Jurkat, Clone E6-1 (cell line): ENCODE results near the gene BACH2.
A peak's percentile ranks its signal among the peaks of the same experiment; 100 is the strongest.

ENCODE experiments used
- DNase-seq: peaks from one replicate; pipeline ENCODE4 v3.0.0-alpha.2; 2011; ENCODE audit warnings: low read depth, low spot score
- H3K4me3 ChIP-seq: 2 replicates; pipeline ENCODE4 v1.5.1; 2011; ENCODE audit warnings: mild to moderate bottlenecking, low read length, control low read depth, moderate library complexity

BACH2 gene

DNA sequence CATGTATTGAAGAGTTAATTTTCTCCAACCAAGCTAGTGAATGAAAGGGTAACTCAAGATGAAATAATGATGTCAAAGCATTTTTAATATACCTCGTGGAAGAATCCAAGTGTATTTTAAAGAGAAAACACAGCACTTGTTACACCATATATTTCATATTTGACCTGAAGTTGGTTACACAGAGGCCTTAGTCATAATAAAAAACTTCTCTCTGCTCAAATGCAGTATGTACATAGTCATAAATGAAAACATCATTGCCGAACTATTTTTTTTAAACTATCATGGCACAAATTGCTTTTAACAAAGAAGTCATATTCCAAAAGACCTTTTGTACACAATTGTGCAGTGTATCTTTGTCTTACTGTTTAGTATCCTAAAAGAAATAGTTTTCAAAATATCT lies 43.0 kb downstream of the BACH2 start:
- DNase-seq: no peak
- no peak overlapping the region for H3K4me3 ChIP-seq

- H3K4me3 ChIP-seq: no peak overlapping the region
- DNase-seq: no peak
These were observed 45.2 kb downstream of the BACH2 start for GRCh38 chr6:90251295-90251992.

- no peak for DNase-seq
- no peak overlapping the region for H3K4me3 ChIP-seq
These were observed 46.2 kb downstream of the BACH2 start for GRCh38 chr6:90250405-90250804.

- no peak for DNase-seq
- H3K4me3 ChIP-seq: no peak overlapping the region
These were observed 47.2 kb downstream of the BACH2 start for GRCh38 chr6:90249458-90249857.

DNA sequence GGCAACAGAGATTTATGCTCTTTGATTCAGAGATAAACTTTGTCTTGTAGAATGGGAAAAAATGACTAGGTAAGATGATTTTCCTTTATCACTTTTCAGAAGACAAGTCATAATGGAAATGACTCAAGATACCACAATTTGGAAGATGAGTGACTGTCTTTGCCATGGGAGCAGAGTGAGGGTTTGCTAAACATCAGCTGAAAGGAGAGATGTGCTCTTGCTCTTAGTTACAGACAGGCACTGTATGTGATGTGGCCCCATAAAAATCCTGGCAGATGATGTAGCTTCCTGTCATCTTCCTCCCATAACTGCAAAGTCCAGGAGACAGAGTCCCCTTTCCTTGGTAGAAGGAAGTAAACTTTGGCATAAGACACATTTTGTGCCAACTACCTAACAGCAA lies 47.6 kb downstream of the BACH2 start:
- no peak overlapping the region for H3K4me3 ChIP-seq
- no peak for DNase-seq

DNA sequence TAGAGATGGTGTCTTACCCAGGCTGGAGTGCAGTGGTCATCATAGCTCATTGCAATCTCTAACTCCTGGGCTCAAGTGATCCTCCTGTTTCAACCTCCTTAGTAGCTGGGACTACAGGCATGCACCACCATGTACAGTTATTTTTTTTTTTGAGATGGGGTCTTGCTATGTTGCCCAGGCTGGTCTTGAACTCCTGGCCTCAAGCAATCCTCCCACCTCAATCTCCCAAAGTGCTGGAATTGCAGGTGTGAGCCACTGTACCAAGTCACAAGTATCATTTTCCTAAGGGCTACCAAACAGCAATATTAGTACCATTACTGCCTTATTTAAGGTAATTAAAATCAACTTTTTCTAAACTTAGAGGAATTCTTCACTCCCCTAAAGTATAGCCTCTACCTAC lies 49.4 kb downstream of the BACH2 start:
- DNase-seq: no peak
- no peak overlapping the region for H3K4me3 ChIP-seq

DNA sequence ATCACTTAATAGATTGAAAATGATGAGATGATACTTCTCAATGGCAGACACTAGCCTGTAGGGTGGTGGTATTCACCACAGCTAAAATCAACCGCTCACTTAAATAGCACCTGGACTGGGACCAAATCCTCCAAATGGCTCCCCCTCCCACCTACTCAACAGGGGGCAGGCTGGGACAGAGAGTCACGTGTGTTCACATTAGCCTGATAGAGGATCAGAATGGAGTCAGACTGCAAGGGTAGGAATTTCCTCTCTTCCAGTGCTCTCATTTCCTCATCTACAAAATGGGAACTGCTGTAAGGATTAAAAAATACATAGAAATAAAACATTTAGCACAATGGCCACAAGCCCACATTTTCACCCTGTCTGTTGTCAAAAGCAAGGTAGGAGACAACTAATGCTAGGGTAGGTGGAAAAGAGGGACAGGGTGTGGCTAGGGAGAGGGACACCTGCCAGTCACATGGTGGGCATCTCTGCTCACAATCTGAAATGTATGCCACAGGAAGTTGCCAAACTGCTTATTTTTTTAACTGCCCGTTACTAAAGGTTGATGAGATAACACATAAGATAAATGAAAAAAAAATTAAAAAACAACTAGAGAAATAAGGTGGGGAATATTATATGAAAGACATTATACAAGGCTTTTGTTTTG lies 55.3 kb downstream of the BACH2 start:
- no peak overlapping the region for H3K4me3 ChIP-seq
- DNase-seq: no peak

DNA sequence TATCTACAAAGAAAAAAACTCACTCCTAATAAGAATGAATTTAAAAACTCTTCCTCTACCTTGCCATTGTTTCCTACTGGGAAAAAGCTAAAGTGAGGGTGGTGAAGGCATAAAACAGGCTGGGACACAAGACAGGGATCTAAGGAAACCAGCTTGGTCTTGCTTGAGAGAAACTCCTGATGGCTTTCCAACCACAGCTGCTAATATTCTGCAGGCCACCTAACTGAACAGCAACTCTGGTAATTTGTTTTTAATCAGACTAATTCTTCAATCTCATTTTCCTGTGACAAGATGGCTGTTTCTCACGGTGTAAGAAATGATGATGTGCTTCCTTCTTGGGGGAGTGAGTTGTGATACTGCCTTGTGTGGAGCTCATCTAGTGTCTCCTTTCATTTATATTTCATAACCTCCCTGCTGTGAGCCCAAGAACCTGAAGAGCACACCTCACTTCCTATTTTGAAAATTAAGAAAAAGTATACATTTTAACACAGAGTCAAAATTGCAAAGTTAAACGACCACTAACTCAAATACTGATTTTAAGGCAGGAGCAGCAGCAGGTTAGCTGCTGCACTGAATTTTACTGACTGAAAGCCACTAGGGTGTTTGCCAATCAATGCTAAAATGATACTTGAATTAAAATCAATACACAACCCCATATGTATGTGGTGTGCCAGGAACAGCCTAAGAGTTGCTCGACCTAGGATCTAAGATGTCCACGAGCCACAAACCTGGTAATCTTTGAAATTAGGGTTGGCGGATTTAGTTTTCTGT lies 58.0 kb downstream of the BACH2 start:
- DNase-seq: no peak
- H3K4me3 ChIP-seq: no peak overlapping the region

GRCh38 chr6:90237350-90237990 lies 59.2 kb downstream of the BACH2 start:
- no peak overlapping the region for H3K4me3 ChIP-seq

DNA sequence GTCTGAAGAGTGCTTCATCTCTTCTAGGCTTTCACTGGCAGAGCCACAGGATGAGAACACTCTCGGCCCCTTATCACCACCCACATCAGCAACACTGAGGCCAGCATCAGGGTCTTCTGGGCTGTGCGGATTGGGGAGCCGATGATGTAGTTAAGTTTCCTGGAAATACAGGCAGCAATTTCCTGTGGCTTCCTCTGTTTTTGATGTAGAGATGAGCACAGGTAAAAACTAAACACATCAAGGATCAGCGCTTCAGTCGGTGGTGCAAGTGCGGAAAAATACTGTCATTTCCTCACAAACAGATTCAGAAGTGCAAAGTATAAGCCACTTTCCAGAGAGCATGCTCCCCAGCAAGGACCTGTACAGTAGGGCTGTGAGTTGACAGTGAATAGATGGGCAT lies 62.6 kb downstream of the BACH2 start:
- DNase-seq: peak; percentile 93
- no peak overlapping the region for H3K4me3 ChIP-seq

More at GRCh38 chr6:90237350-90237990, 59.2 kb downstream of the BACH2 start:
- no peak for DNase-seq

DNA sequence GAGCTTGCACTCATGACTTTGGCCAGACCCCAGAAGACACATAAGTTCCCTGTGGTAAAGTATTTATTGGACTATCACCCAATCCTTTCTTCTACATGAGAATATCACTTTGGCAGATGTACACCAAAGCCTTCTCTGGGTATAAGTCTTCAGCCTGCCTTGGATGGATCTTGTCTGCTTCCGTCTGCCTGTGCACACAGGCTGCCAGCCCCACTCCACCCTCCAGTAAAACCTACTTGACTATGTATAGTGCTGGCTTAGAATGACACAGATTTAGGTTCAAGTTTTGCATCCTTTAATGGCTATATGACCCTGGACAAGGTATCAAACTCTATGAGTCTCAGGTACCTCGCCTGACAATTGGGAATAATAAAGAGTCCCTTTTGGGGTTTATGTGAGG lies 63.4 kb downstream of the BACH2 start:
- no peak overlapping the region for H3K4me3 ChIP-seq
- no peak for DNase-seq

DNA sequence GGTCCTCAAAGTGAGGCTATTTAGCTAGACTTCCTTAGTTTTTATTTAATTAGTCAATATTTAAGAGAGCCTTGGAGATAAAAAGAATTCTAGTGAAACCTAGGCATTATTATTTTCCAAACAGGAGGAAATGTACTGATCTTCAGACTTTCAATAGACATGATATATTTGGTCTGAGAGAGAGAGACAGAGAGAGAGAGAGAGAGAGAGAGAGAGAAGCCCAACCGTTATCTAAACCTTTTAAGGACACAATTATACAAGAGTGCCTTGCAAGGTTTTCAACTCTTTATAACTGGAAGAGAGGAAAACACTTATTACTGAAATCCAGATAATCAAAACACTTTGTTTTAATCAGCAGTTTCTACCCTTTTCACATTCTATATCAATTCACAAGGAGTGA lies 64.8 kb downstream of the BACH2 start:
- no peak for DNase-seq
- no peak overlapping the region for H3K4me3 ChIP-seq

DNA sequence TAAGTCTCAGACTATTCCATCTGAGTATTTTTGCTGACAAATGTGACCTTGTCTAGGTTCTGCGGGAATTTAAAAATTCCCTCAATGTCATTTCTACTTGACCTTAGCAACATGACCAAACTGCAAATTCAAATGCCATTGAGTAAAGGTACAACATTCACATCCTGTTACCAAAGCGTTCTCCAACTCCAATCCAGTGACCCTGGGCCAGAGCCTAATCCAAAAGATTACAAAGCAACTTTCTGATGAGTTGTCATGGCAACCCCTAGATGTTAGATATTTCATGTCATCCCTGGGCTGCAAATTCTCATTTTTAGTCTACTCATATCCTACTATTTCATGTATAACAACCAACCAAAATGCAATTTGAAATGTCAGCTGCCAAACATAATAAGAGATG lies 65.3 kb downstream of the BACH2 start:
- H3K4me3 ChIP-seq: no peak overlapping the region

DNA sequence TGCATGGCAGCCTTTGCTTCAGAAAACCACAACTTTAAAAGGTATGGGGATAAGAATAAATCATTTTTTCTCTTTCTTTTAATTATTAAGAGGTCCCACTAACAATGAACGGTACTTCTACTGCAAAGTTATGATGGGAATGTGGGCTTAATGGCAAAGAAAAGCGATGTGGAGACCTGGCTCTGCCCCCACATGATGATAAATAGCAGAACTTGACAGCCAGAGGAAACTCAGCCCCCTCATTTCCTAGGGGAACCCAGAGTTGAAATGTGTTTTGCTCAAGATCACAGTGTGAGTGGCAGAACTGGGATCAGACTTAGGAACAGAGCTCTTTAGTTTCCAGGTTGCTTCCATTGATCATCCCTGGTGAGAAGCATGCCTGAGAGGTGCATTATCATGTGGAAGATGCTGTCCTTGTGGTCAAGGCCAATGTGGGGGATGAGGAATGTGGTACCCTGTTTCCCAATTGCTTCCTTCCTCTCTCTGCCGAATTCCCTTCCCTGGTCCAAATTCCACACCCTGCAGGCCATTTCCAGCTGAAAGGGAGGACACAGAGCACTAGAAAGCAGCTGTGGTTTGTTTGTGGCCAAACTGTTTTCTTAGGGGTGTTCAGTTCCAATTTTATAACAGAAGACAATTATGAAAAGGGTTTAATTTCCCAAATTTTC lies 66.0 kb downstream of the BACH2 start:
- no peak overlapping the region for H3K4me3 ChIP-seq
- no peak for DNase-seq

More for the DNA sequence above, 65.3 kb downstream of the BACH2 start:
- DNase-seq: no peak

GRCh38 chr6:90229331-90230010 lies 67.2 kb downstream of the BACH2 start:
- no peak for DNase-seq
- no peak overlapping the region for H3K4me3 ChIP-seq

DNA sequence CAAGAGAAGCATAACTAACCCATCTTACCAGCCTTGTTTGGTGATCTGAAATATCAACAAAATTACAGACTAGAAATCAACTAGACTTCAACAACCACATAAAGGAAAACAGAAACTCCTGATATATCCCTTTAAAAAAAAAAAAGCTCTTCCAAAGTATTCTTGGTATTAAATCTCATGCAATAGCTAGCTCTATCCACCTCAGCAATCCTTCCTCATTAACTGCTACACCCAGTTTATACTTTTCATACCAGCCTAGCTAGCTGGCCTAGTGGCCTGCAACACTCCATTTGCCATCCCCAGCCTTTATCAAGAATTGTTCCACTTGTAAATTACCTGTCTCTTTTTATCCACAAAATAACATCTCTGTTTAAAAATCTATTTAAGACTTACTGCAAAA lies 69.0 kb downstream of the BACH2 start:
- no peak overlapping the region for H3K4me3 ChIP-seq
- DNase-seq: no peak

GRCh38 chr6:90227213-90227612 lies 69.4 kb downstream of the BACH2 start:
- no peak for DNase-seq
- H3K4me3 ChIP-seq: no peak overlapping the region

DNA sequence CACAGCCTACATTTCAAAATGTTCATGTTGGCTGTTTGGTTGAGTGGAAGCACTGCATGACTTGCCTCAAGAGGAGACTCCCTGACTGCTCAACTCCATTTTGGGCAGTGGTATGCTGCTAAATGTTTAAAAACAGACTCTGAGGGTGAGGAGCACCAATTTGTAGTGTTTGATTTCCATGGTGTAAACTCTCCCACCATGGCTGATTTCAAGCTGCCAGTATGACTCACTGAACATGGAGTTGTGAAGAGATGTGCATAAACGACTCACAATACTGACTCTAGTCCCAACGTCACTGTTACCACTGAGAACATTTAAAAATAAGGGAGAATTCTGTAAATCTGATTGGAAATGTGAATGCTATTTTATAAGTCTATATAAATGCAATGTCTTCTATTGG lies 70.4 kb downstream of the BACH2 start:
- H3K4me3 ChIP-seq: no peak overlapping the region
- DNase-seq: no peak

DNA sequence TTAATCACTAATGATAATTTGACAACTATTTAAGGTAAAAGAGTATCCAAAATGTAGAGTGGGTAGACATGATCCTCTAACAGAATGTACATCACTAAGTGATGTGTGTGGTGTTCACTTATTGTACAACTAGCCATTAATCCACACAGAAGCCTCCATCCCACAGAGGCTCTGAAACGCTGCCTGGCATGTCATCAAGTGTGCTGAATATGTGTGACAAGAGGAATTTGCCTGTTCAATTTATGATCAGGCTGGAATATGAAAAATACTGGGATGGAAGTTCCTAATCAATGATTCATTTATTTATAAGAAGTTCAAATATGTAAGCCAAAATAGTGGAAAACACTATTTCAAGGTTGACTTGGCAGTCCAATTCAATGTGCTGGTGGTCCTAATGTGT lies 72.4 kb downstream of the BACH2 start:
- no peak overlapping the region for H3K4me3 ChIP-seq
- no peak for DNase-seq
